Gastroesophageal sphincter (tissue), 4 donors: ENCODE measurements around the gene AFTPH. TPM values are rescaled to one million over a fixed set of nuclear protein-coding genes. Genes with fewer than 3 reads are reported as not detected.

Experiments
- ATAC-seq: fragments of 150-250 bp; one replicate; pipeline ENCODE4 v1.9.1; 2016; ENCODE audit warnings: mild to moderate bottlenecking, moderate library complexity
- H3K27ac ChIP-seq, 4 donors: fragments of 200-600 bp; sonication (generic) in 3 of 4; 1 replicate in 3 of 4; 2 replicates in 1 of 4; pipeline ENCODE4 v1.5.1; 2016 to 2019
- H3K27me3 ChIP-seq: fragments of 200-600 bp; sonication (generic); one replicate; pipeline ENCODE4 v1.5.1; 2019
- H3K36me3 ChIP-seq, 2 donors: fragments of 200-600 bp; sonication (generic); one replicate each; pipeline ENCODE4 v1.5.1; 2019; ENCODE audit warnings: control low read depth in 1 of 2
- H3K4me1 ChIP-seq, 3 donors: fragments of 200-600 bp; sonication (generic); 1 replicate in 2 of 3; 2 replicates in 1 of 3; pipeline ENCODE4 v1.5.1; 2016 to 2019; ENCODE audit warnings: control low read depth in 2 of 3
- H3K4me3 ChIP-seq, 2 donors: fragments of 200-600 bp; sonication (generic); one replicate each; pipeline ENCODE4 v1.5.1; 2019; ENCODE audit warnings: mild to moderate bottlenecking in 1 of 2, moderate library complexity in 1 of 2
- H3K9me3 ChIP-seq, 3 donors: fragments of 200-600 bp; sonication (generic); one replicate each; pipeline ENCODE4 v1.5.1; 2017 to 2019; ENCODE audit warnings: control low read depth in 2 of 3
- CTCF ChIP-seq, 4 experiments: fragments of 200-600 bp in 2 of 4; fragments of 450-650 bp in 2 of 4; sonication (generic) in 1 of 4; IDR thresholded peaks; one replicate each; pipeline ENCODE4 v1.5.1; 2017 to 2019; ENCODE audit warnings: antibody characterized with exemption in 4 of 4, mild to moderate bottlenecking in 2 of 4, moderate library complexity in 2 of 4
- EP300 ChIP-seq: sonication (generic); formaldehyde crosslinking; IDR thresholded peaks from one replicate; pipeline ENCODE4 v1.6.1; 2017; ENCODE audit warnings: antibody characterized with exemption, mild to moderate bottlenecking
- POLR2A ChIP-seq, 2 donors: fragments of 450-650 bp; IDR thresholded peaks; one replicate each; pipeline ENCODE4 v1.6.1; 2017; ENCODE audit warnings: antibody characterized with exemption in 2 of 2, mild to moderate bottlenecking in 2 of 2, moderate library complexity in 1 of 2
- POLR2AphosphoS5 ChIP-seq: sonication (generic); formaldehyde crosslinking; IDR thresholded peaks from one replicate; pipeline ENCODE4 v1.6.1; 2017; ENCODE audit warnings: antibody characterized with exemption
- WGBS, 2 donors: methylation state at CpG; one replicate each; pipeline ENCODE4 v1.1.5; 2018; ENCODE audit warnings: low coverage in 1 of 2; 5-methylcytosine and 5-hydroxymethylcytosine counted together
- total RNA-seq, 4 donors: library from RNA; depleted of rRNA; stranded (reverse); fragments of >200 nt; gene quantifications; one replicate each; pipeline ENCODE4 v1.1.0, GENCODE V29; 2016

Gene AFTPH
- total RNA-seq, 4 donors from 2014 or later, result 33.0 to 53.5 (median 41.6) TPM

- no peak for TF ChIP-seq CTCF (IDR thresholded peaks at IDR 0.05)
- no peak for TF ChIP-seq POLR2A (IDR thresholded peaks at IDR 0.05)
- WGBS, 2 donors, result 94 to 100% methylated on average over 1 to 3 of the region's 7 CpGs
- no peaks in the 10 kb centered on the region for H3K27me3 ChIP-seq
- no peaks in the 10 kb centered on the region for H3K4me1 ChIP-seq
- no peak overlapping the region for H3K4me3 ChIP-seq
- H3K27ac ChIP-seq, result no peak overlapping the region
- H3K9me3 ChIP-seq, result no peaks in the 10 kb centered on the region
- ATAC-seq, result no peak
- H3K36me3 ChIP-seq, result no peaks in the 10 kb centered on the region
Measured at GRCh38 chr2:64615844-64616536, 91.9 kb downstream of the AFTPH start.

- no peak for ATAC-seq
- Histone ChIP-seq H3K36me3 (no peaks in the 10 kb centered on the region), H3K27me3 (no peaks in the 10 kb centered on the region), H3K4me3 (no peak overlapping the region), H3K9me3 (no peaks in the 10 kb centered on the region), H3K27ac (no peak overlapping the region), H3K4me1 (no peaks in the 10 kb centered on the region)
- WGBS, 2 donors, result 70% methylated on average over 4 of the region's 6 CpGs; no CpG with 5 or more reads in 1 of the 2 donors
- TF ChIP-seq POLR2AphosphoS5 (no peak), CTCF (IDR thresholded peaks at IDR 0.05) (no peak), EP300 (no peak), POLR2A (IDR thresholded peaks at IDR 0.05) (no peak)
Measured at GRCh38 chr2:64617631-64618151, 93.6 kb downstream of the AFTPH start.

GRCh38 chr2:64620661-64621060 is 96.5 kb downstream of the AFTPH start:
- no peak for ATAC-seq
- H3K9me3 ChIP-seq, result no peaks in the 10 kb centered on the region
- H3K27ac ChIP-seq, result no peak overlapping the region
- TF ChIP-seq EP300 (no peak), CTCF (IDR thresholded peaks at IDR 0.05) (no peak), POLR2A (IDR thresholded peaks at IDR 0.05) (no peak), POLR2AphosphoS5 (no peak)
- H3K4me3 ChIP-seq, result no peak overlapping the region
- H3K36me3 ChIP-seq, result no peaks in the 10 kb centered on the region
- WGBS, 2 donors, result 83 to 85% methylated on average over 4 of the region's 4 CpGs
- no peaks in the 10 kb centered on the region for H3K27me3 ChIP-seq
- H3K4me1 ChIP-seq, result no peaks in the 10 kb centered on the region

- WGBS, 2 donors, result 50 to 68% methylated on average over 2 to 6 of the region's 13 CpGs
- Histone ChIP-seq H3K9me3 (no peaks in the 10 kb centered on the region), H3K27ac (no peak overlapping the region), H3K36me3 (no peaks in the 10 kb centered on the region), H3K4me1 (peaks cover 0 to 5% (median 0%) of the 10 kb centered on the region in 3 donors), H3K4me3 (no peak overlapping the region), H3K27me3 (no peaks in the 10 kb centered on the region)
- TF ChIP-seq CTCF (IDR thresholded peaks at IDR 0.05) (peak in 3 of 4 experiments; percentile 9 to 35 (median 22)), EP300 (no peak)
- ATAC-seq, result no peak
Measured at GRCh38 chr2:64622443-64623241, 98.5 kb downstream of the AFTPH start.
